Subcutaneous adipose tissue (tissue), 4 donors: ENCODE measurements around the gene RHOB. TPM values are rescaled to one million over a fixed set of nuclear protein-coding genes. Genes with fewer than 3 reads are reported as not detected.

Source experiments
- CTCF ChIP-seq: fragments of 450-650 bp; IDR thresholded peaks from one replicate; pipeline ENCODE4 v1.5.1; 2016; ENCODE audit warnings: low read depth, mild to moderate bottlenecking, control low read depth, antibody characterized with exemption, moderate library complexity
- total RNA-seq, 4 donors: library from RNA; depleted of rRNA; stranded (reverse); fragments of >200 nt; gene quantifications; one replicate each; pipeline ENCODE4 v1.1.0, GENCODE V29; 2016

RHOB gene
- total RNA-seq, 4 donors from 2014 or later = 435 to 1,054 (median 650) TPM

- TF ChIP-seq CTCF = no peak
These were observed 41.9 kb upstream of the RHOB start for GRCh38 chr2:20404950-20405349.

GRCh38 chr2:20409039-20409438 is 37.8 kb upstream of the RHOB start:
- TF ChIP-seq CTCF = no peak

- no peak for TF ChIP-seq CTCF
These were observed 36.2 kb upstream of the RHOB start for GRCh38 chr2:20410556-20411277.

- TF ChIP-seq CTCF = no peak
These were observed 35.4 kb upstream of the RHOB start for GRCh38 chr2:20411361-20411894.

GRCh38 chr2:20414806-20415205 is 32.1 kb upstream of the RHOB start:
- no peak for TF ChIP-seq CTCF

GRCh38 chr2:20415511-20415918 is 31.4 kb upstream of the RHOB start:
- TF ChIP-seq CTCF = no peak

- no peak for TF ChIP-seq CTCF
These were observed 30.2 kb upstream of the RHOB start for GRCh38 chr2:20416723-20417122.
